SJSA1 (cell line): ENCODE data around the gene NPHS1. TPM values are rescaled to one million over a fixed set of nuclear protein-coding genes. Genes with fewer than 3 reads are reported as not detected.

Experiments
- DNase-seq, 2 experiments: peaks; one replicate each; pipeline ENCODE4 v3.0.0-alpha.2; 2015 to 2020; ENCODE audit warnings: low spot score in 2 of 2, low read depth in 1 of 2
- H3K27ac ChIP-seq: fragments of 250-450 bp; sonication (Bioruptor Pico); 2 replicates; pipeline ENCODE4 v1.5.1; 2020; ENCODE audit warnings: mild to moderate bottlenecking, moderate library complexity
- H3K27me3 ChIP-seq: fragments of 250-450 bp; sonication (Bioruptor Pico); replicated peaks from 2 replicates; pipeline ENCODE4 v1.5.1; 2020; ENCODE audit warnings: mild to moderate bottlenecking, moderate library complexity
- H3K36me3 ChIP-seq: fragments of 250-450 bp; sonication (Bioruptor Pico); 2 replicates; pipeline ENCODE4 v1.5.1; 2020; ENCODE audit warnings: mild to moderate bottlenecking
- H3K4me1 ChIP-seq: fragments of 250-450 bp; sonication (Bioruptor Pico); replicated peaks from 2 replicates; pipeline ENCODE4 v1.6.1; 2021; ENCODE audit warnings: mild to moderate bottlenecking
- H3K4me3 ChIP-seq: fragments of 250-450 bp; sonication (Bioruptor Pico); 2 replicates; pipeline ENCODE4 v1.5.1; 2020; ENCODE audit warnings: mild to moderate bottlenecking
- H3K9me3 ChIP-seq: fragments of 250-450 bp; sonication (Bioruptor Pico); replicated peaks from 2 replicates; pipeline ENCODE4 v1.5.1; 2020; ENCODE audit warnings: mild to moderate bottlenecking
- total RNA-seq: library from RNA; depleted of rRNA; stranded (reverse); fragments of >200 nt; shearing (Covaris generic); gene quantifications from 2 replicates; pipeline ENCODE4 v1.2.3, GENCODE V29; 2014

Gene NPHS1
- total RNA-seq, 1 experiment from 2014 or later = not detected

DNA sequence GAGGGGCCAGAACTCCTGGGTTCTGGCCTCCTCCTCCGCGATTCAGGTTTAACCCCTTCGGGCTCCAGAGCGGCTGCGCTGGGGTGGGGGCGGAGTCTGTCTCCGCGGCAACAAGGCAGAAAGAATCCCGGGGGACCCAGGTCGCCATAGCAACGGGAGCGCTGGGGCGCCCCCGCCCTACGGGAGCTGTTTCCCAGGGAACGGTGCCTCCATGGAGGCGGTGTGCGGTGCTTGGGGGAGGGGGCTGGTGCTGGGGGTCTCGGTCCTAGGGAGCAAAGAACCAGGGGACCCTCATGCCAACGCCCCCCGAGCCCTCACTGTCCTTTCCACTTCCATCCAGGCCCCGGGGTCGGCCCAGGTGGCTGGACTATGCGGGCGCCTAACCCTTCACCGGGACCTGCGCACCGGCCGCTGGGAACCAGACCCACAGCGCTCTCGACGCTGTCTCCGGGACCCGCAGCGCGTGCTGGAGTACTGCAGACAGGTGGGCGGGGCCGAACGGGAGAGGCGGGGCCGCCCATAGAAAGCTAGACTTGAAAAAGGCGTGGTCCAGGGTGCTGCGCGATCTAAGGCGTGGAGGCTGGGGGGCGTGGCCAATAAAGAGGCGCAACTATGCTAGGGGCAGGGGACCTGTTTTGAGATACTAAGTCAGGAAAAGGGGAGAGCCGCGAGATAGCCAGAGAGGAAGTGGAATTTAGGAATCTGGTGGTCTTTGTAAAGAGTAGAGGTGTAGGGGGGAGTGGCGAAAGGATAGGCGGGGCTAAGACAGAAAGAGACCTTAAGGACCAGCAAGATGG, 17.2 kb upstream of the NPHS1 start:
- peaks cover 17% of the 10 kb centered on the region; the same call in 1 of the 2 replicates for H3K27me3 ChIP-seq
- peak; percentile 52 to 68 for DNase-seq
- H3K27ac ChIP-seq = no peak overlapping the region
- no peaks in the 10 kb centered on the region for H3K9me3 ChIP-seq
- no peak overlapping the region for H3K4me3 ChIP-seq
- peaks cover 20% of the 10 kb centered on the region for H3K4me1 ChIP-seq
- no peaks in the 10 kb centered on the region for H3K36me3 ChIP-seq

DNA sequence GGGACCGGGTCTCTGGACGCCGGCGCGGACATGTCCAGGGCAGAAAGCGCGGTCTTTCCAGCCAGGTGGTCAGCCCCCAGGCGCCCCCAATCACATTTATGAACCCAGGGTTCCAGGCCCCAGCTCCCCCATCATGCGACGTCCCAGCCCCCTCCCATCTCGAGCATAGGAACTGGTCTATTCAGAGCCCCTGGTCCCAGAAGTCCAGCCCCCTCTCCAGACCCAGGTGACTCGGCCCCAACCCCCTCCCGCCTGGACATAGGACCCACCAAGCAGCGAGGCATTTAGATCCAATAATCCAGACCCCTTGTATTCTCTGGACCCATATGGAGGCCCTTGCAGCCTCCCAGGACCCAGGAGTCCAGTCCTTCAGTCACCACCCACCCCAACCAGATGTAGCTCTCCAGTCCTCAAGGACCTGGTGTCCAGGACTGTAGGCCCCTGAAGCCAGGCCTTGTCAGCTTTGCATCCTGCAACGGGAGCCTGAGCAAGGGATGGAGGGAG, 16.6 kb upstream of the NPHS1 start:
- Histone ChIP-seq H3K27ac (no peak overlapping the region), H3K36me3 (no peaks in the 10 kb centered on the region), H3K4me1 (peaks cover 20% of the 10 kb centered on the region), H3K27me3 (peaks cover 17% of the 10 kb centered on the region; the same call in 1 of the 2 replicates), H3K4me3 (peak overlapping the region; percentile 44), H3K9me3 (no peaks in the 10 kb centered on the region)
- no peak for DNase-seq

DNA sequence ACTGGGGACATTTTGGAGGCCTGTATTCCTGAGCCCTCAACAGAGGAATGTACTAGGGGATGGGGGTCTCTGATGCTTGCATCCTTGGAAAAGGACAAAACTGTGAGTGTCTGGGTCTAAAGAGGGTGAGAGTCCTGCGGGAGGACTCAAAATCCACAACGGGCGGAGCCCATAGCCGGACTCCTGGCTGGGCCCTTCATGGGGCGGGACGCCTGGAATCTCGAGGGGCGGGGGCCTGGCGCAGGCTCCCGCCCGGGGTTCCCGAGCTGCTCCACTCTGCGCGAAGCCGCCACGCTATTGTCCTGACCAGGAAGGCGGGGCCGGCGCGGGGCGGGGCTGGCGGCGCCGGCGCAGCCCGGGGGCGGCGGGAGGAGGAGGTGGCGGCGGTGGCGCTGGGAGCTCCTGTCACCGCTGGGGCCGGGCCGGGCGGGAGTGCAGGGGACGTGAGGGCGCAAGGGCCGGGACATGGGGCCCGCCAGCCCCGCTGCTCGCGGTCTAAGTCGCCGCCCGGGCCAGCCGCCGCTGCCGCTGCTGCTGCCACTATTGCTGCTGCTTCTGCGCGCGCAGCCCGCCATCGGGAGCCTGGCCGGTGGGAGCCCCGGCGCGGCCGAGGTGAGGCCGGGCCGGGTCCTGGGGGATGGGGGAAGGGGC, 16.0 kb upstream of the NPHS1 start, which contains the start of gene APLP1:
Gene APLP1, plus strand, starts transcription at position 403 of the 651 bp plus-strand sequence. Its CDS starts 63 bp downstream, at position 466.
- Histone ChIP-seq H3K9me3 (no peaks in the 10 kb centered on the region), H3K27ac (no peak within 1 kb of the TSS), H3K4me3 (peak within 1 kb of the TSS; percentile 44), H3K27me3 (peaks cover 17% of the 10 kb centered on the region; the same call in 1 of the 2 replicates), H3K4me1 (peaks cover 20% of the 10 kb centered on the region), H3K36me3 (no peaks in the 10 kb centered on the region)
- DNase-seq = peak; percentile 25 to 68

DNA sequence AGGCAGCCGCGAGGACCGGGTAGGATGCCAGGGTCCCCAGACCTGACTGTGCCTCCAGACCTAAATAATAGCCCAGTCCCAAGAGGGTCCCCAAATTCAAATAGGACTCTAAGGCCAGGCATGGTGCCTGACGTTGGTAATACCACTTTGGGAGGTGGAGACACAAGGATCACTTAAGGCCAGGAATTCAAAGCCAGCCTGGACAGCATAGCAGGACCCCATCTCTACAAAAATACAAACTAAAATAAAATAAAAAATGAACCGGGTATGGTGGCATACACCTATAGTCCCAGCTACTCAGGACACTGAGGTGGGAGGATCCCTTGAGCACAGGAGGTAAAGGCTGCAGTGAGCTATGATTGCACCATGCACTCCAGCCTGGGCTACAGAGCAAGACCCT, 10.7 kb upstream of the NPHS1 start:
- no peaks in the 10 kb centered on the region for H3K9me3 ChIP-seq
- H3K27me3 ChIP-seq = peaks cover 48% of the 10 kb centered on the region
- H3K36me3 ChIP-seq = no peaks in the 10 kb centered on the region
- DNase-seq = no peak
- H3K27ac ChIP-seq = no peak overlapping the region
- no peak overlapping the region for H3K4me3 ChIP-seq
- H3K4me1 ChIP-seq = peaks cover 1% of the 10 kb centered on the region

DNA sequence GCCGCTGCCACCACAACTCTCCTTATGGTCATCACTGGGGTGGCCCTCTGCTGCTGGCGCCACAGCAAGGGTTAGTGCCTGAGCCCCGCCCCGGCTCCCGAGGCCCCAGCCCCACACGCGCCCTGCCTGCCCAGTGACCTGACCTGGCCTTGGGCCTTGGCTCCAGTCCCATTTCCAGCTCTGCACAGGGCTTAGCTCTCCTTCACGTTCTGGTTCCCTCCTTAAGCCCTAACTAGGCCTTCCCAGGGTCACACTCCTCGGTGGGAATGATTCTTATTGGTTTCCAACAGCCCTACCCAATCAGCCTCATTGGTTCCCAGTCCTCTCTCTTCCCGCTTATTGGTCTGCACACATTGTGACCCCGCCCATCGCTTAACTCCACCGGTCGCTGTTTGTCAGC, 10.2 kb upstream of the NPHS1 start:
- H3K36me3 ChIP-seq = no peaks in the 10 kb centered on the region
- no peaks in the 10 kb centered on the region for H3K4me1 ChIP-seq
- H3K27me3 ChIP-seq = peaks cover 45% of the 10 kb centered on the region
- H3K27ac ChIP-seq = no peak overlapping the region
- H3K9me3 ChIP-seq = no peaks in the 10 kb centered on the region
- H3K4me3 ChIP-seq = no peak overlapping the region
- no peak for DNase-seq

DNA sequence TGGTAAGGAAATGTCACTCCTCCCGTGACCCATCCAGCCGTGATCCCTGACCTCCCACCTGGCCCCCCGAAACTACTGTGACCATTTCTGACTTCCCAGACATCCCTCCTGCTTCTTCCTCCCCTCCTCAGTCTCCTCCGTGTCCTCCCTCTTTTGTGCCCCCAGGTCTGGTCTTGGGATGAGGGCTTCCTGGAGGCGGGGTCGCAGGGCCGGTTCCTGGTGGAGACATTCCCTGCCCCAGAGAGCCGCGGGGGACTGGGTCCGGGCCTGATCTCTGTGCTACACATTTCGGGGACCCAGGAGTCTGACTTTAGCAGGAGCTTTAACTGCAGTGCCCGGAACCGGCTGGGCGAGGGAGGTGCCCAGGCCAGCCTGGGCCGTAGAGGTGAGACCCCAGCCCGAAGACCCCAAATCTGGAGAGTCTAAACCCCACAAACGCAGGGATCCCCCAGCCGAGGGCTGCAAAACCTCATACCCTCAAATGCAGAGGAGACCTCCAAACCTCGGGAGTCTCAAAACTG, 9.4 kb upstream of the NPHS1 start:
- no peaks in the 10 kb centered on the region for H3K36me3 ChIP-seq
- no peak for DNase-seq
- H3K4me1 ChIP-seq = no peaks in the 10 kb centered on the region
- H3K27ac ChIP-seq = no peak overlapping the region
- H3K27me3 ChIP-seq = peaks cover 50% of the 10 kb centered on the region
- H3K9me3 ChIP-seq = no peaks in the 10 kb centered on the region
- no peak overlapping the region for H3K4me3 ChIP-seq

DNA sequence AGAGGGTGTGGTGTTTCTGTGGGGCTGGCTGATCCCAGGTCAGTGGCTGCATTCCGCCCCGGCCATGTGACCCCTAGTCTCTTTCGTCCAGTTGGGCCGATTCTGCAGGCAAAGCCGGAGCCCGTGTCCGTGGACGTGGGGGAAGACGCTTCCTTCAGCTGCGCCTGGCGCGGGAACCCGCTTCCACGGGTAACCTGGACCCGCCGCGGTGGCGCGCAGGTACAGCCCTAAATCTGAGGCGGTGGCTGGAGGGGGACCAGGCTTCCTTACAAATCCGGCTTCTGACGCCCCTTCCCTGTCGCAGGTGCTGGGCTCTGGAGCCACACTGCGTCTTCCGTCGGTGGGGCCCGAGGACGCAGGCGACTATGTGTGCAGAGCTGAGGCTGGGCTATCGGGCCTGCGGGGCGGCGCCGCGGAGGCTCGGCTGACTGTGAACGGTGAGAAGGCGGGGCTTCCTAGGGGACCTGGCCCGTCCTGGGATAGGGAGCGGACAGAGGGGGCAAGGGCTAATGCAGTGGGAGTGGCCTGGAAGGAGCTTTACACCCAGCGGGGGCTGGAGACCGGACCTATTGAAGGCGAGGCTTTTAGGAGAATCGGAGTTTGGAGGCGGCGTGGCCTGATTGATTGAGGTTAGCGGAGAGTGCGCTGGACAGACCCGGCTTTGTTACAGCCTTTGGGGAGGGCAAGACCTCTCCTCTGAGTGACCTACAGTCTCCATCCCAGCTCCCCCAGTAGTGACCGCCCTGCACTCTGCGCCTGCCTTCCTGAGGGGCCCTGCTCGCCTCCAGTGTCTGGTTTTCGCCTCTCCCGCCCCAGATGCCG, 8.7 kb upstream of the NPHS1 start:
- Histone ChIP-seq H3K27ac (no peak overlapping the region), H3K9me3 (no peaks in the 10 kb centered on the region), H3K4me1 (no peaks in the 10 kb centered on the region), H3K36me3 (no peaks in the 10 kb centered on the region), H3K4me3 (no peak overlapping the region), H3K27me3 (peaks cover 57% of the 10 kb centered on the region)
- DNase-seq = no peak

DNA sequence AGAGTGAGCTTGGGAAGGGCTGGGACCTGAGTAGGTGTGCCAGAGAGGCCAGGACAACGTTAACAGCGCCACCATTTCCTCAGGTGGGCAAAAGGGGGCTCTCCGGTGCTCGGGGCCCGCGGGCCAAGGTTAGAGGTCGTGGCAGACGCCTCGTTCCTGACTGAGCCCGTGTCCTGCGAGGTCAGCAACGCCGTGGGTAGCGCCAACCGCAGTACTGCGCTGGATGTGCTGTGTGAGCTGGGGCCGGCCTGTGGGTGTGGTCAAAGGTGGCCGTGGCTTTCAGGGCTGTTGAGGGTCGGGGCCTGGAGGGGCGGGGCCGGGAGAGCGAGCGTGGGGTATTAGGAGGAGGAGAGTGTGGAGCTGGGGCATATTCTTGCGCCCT, 8.1 kb upstream of the NPHS1 start:
- no peak for DNase-seq
- Histone ChIP-seq H3K36me3 (no peaks in the 10 kb centered on the region), H3K4me3 (no peak overlapping the region), H3K27me3 (peaks cover 61% of the 10 kb centered on the region), H3K9me3 (no peaks in the 10 kb centered on the region), H3K27ac (no peak overlapping the region), H3K4me1 (no peaks in the 10 kb centered on the region)

DNA sequence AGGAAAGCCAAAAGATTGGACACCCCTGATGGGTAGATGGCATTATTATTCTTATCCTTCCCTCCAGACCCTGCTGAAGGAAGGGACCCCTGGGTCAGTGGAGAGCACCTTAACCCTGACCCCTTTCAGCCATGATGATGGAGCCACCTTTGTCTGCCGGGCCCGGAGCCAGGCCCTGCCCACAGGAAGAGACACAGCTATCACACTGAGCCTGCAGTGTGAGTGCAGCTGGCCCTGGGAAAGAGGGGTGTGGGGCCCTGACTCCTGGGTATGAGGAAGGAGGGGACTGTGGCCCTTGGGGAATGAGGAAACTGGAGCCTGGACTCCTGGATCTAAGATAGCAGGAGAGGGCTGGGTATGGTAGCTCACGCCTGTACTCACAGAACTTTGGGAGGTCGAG, 7.1 kb upstream of the NPHS1 start:
- Histone ChIP-seq H3K4me1 (no peaks in the 10 kb centered on the region), H3K4me3 (no peak overlapping the region), H3K27ac (no peak overlapping the region), H3K36me3 (no peaks in the 10 kb centered on the region), H3K9me3 (no peaks in the 10 kb centered on the region), H3K27me3 (peaks cover 71% of the 10 kb centered on the region)
- no peak for DNase-seq

DNA sequence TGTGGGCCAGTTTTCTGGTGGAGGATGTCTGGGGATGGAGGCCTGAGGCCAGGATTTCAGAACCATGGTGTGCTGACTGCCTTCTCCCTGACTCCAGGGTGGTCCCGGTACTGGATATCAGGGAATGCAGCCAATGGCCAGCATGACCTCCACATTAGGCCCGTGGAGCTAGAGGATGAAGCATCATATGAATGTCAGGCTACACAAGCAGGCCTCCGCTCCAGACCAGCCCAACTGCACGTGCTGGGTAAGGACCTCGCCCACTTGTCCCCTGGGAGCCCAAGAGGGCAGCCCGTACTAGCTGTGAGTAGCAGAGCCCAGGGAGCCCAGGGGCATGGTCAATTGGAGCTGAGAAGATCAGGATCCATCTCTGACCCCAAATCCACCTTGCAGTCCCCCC, 6.0 kb upstream of the NPHS1 start:
- no peaks in the 10 kb centered on the region for H3K36me3 ChIP-seq
- no peak overlapping the region for H3K4me3 ChIP-seq
- DNase-seq = no peak
- peaks cover 75% of the 10 kb centered on the region for H3K27me3 ChIP-seq
- H3K9me3 ChIP-seq = no peaks in the 10 kb centered on the region
- H3K27ac ChIP-seq = no peak overlapping the region
- H3K4me1 ChIP-seq = no peaks in the 10 kb centered on the region

DNA sequence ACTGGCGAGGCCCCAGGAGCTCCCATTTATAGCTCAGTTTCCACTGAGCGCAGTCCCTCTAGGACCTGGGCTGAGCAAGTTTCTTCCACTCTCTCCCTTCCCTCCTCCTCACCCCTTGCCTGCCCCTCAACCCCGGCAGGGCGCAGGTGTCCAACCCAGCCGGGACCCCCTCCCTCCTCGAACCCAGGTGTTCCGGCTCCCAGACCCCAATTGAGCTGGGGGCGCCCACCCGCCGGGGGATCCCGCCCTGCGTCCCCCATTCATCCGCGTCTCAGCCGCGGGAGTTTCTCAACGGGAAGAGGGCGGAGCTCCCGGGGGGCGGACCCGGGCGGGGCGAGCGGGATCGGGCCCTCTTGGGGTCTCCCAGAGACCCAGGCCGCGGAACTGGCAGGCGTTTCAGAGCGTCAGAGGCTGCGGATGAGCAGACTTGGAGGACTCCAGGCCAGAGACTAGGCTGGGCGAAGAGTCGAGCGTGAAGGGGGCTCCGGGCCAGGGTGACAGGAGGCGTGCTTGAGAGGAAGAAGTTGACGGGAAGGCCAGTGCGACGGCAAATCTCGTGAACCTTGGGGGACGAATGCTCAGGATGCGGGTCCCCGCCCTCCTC, 4.3 kb upstream of the NPHS1 start, which contains the start of gene KIRREL2:
Gene KIRREL2, plus strand, starts transcription at position 366 of the 604 bp plus-strand sequence. Its CDS starts 209 bp downstream, at position 575.
- Histone ChIP-seq H3K4me3 (no peak within 1 kb of the TSS), H3K27ac (no peak within 1 kb of the TSS), H3K36me3 (no peaks in the 10 kb centered on the region), H3K4me1 (no peaks in the 10 kb centered on the region), H3K9me3 (no peaks in the 10 kb centered on the region), H3K27me3 (peaks cover 79% of the 10 kb centered on the region)
- DNase-seq = no peak

DNA sequence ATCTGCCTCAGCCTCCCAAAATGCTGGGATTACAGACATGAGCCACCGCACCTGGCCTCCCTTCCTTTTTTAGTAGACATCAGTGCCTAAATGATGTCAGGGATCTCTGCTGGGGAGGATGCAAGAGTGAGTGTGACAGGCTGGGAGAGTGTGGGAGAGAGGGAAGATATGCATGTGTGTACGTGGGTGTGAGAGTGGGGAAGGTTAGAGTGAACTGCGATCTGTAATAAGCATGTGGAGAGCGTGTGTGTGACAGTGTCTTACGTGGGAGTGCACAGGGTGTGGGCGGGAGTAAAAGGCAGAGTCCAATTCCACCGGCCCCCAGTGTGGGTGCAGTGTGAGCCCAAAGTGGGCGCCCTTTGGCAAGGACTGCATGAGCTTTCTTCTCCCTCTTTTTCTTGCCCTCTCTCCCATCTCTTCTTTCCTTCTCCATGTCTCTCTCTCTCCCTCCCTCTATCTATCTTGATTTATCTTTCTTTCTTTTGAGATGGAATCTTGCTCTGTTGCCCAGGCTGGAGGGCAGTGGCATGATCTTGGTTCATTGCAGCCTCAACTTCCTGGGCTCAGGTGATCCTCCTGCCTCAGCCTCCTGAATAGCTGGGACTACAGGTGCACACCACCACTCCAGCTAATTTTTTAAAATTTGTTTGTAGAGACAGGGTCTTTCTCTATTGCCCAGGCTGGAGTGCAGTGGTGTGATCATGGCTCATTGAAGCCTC, 893 bp upstream of the NPHS1 start:
- no peaks in the 10 kb centered on the region for H3K9me3 ChIP-seq
- H3K27ac ChIP-seq = no peak overlapping the region
- H3K4me1 ChIP-seq = no peaks in the 10 kb centered on the region
- no peak for DNase-seq
- H3K4me3 ChIP-seq = no peak overlapping the region
- H3K27me3 ChIP-seq = peaks cover 51% of the 10 kb centered on the region
- no peaks in the 10 kb centered on the region for H3K36me3 ChIP-seq
